ENCODE measurements around the gene GOLGA6L10.
"Not testable (repeated sequence)": the region's sequence is repeated elsewhere in the genome, so short reads cannot be mapped to it uniquely, and the experiment has no call there.

The GOLGA6L10 gene

DNA sequence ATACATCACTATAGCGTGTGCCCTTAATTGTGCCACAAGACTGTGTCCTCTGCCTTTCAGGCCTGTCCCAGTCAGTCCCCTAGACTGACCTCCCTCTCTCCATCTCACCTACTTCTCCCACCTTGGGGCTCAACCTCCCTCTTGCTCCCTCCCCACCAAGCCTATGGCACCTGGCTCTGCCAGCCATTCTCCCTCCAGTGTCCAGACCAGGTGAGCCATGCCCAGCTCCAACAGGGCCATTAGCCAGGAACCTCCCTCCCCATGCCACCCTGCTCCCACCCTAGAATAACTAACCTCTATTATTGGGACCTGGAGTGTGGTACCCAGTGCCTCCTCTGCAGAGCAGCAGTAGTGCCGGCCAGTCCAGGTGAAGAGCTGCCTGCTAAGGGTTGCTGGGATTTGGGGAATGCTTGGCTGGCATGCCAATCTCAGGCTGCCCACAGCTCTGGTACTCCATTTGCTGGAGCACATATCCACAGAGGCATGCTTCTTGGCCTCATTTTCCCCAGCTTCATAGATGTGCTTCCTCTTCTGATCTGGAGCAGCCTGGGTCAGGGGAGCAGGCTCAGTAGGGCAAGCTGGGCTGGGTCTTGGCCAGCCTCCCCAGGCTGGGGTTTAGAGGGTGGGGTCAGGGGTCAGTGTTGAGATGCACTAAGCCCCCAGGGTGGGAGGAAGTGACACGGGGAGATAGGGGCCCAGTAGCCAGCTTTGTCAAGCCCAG lies 47.8 kb downstream of the GOLGA6L10 start:
- DNase-seq (ENCODE audit: low read depth), result no peak
- no peak for TF ChIP-seq CTCF (IDR thresholded peaks at IDR 0.05; ENCODE audit: control insufficient read depth, extremely low read depth, insufficient read depth)
- no peak overlapping the region for H3K4me3 ChIP-seq (ENCODE audit: low read depth, low read length)

GRCh38 chr15:82300883-82301282 lies 48.4 kb downstream of the GOLGA6L10 start:
- no peak for DNase-seq (ENCODE audit: low read depth)
- no peak overlapping the region for H3K4me3 ChIP-seq (ENCODE audit: low read depth, low read length)
- TF ChIP-seq CTCF (IDR thresholded peaks at IDR 0.05; ENCODE audit: control insufficient read depth, extremely low read depth, insufficient read depth), result no peak

GRCh38 chr15:82300326-82300725 lies 48.9 kb downstream of the GOLGA6L10 start:
- not testable (repeated sequence) for DNase-seq (ENCODE audit: low read depth); H3K4me3 ChIP-seq (ENCODE audit: low read depth, low read length)

- not testable (repeated sequence) for H3K4me3 ChIP-seq (ENCODE audit: low read depth, low read length); DNase-seq (ENCODE audit: low read depth)
Measured at GRCh38 chr15:82299511-82299914, 49.8 kb downstream of the GOLGA6L10 start.

GRCh38 chr15:82298520-82298919 lies 50.8 kb downstream of the GOLGA6L10 start:
- no peak for DNase-seq (ENCODE audit: low read depth)
- TF ChIP-seq CTCF (IDR thresholded peaks at IDR 0.05; ENCODE audit: control insufficient read depth, extremely low read depth, insufficient read depth), result no peak
- no peak overlapping the region for H3K4me3 ChIP-seq (ENCODE audit: low read depth, low read length)

DNA sequence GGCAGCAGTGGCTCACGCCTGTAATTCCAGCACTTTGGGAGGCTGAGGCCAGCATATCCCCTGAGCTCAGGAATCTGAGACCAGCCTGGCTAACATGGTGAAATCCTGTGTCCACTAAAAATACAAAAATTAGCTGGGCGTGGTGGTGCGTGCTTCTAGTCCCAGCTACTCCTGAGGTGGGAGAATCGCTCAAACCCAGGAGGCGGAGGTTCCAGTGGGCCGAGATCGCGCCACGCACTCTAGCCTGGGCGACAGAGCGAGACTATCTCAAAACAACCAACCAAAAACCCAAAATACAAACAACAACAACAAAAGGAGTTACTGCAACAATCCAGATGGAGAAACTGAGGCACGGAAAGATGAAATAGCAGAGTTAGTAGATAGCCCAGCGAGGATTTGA lies 51.2 kb downstream of the GOLGA6L10 start:
- no peak for DNase-seq (ENCODE audit: low read depth)
- TF ChIP-seq CTCF (IDR thresholded peaks at IDR 0.05; ENCODE audit: control insufficient read depth, extremely low read depth, insufficient read depth), result no peak
- H3K4me3 ChIP-seq (ENCODE audit: low read depth, low read length), result no peak overlapping the region

DNA sequence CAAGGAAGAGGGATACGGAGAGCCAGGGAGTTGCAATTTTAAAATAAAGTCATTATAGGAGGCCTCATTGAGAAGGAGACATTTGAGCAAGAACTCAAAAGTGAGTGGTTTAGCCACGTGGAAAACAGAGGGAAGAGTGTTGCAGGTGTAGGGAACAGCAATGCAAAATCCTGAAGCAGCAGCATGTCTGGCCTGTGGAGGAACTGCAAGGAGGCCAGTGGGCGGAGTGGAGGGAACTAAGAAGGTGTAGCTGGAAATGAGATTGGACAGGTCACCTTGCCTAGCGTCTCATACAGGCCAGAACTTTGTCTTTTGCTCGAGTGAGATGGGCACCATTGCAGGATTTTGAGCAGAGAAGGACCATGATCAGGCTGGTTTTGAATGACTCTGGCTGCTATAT lies 51.7 kb downstream of the GOLGA6L10 start:
- TF ChIP-seq CTCF (IDR thresholded peaks at IDR 0.05; ENCODE audit: control insufficient read depth, extremely low read depth, insufficient read depth), result no peak
- no peak for DNase-seq (ENCODE audit: low read depth)
- H3K4me3 ChIP-seq (ENCODE audit: low read depth, low read length), result no peak overlapping the region

DNA sequence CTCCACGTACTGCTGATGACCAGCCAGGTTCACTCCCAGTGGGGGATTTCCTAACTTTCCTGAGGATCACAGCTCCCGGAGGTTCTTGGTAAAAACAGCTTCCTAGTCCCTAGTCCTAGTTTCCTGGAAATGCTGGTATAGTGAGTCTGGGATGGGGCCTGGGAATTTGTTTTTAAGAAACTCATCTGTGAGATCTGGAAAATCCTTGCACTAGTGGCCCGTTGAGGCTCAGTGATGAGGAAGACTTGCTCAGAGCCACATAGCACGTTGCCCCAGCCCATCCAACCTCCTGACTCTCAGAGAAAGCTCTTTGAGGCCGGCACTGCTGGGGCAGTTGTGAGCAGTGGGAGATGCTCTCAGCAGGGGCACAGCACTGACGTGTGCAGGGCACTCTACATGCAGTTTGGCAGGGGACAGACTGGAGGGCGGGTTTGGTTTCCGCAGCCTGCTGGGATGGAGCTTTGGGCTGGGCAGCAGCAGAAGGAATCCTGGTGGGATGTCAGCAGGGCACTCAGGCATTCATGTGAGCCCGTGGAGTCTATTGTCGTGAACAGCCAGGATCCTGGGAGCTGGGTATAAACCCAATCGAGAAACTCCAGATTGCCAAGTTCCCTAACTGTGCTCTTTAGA lies 55.1 kb downstream of the GOLGA6L10 start:
- no peak overlapping the region for H3K4me3 ChIP-seq (ENCODE audit: low read depth, low read length)
- no peak for TF ChIP-seq CTCF (IDR thresholded peaks at IDR 0.05; ENCODE audit: control insufficient read depth, extremely low read depth, insufficient read depth)
- DNase-seq (ENCODE audit: low read depth), result no peak
